HL-60 (cell line): ENCODE measurements around the gene PDSS2.

ENCODE experiments used
- DNase-seq, 2 experiments: peaks; one replicate each; pipeline ENCODE4 v3.0.0-alpha.2; 2010 to 2020; ENCODE audit warnings: low read depth in 1 of 2, low spot score in 1 of 2
- H3K27ac ChIP-seq: fragments of 250-450 bp; sonication (Bioruptor Pico); replicated peaks from 2 replicates; pipeline ENCODE4 v1.5.1; 2020; ENCODE audit warnings: mild to moderate bottlenecking, moderate library complexity
- H3K27me3 ChIP-seq: fragments of 250-450 bp; sonication (Bioruptor Pico); 2 replicates; pipeline ENCODE4 v1.5.1; 2021; ENCODE audit warnings: mild to moderate bottlenecking, moderate library complexity; ENCODE audit not compliant: insufficient read depth, poor library complexity, severe bottlenecking
- H3K4me3 ChIP-seq: replicated peaks from 2 replicates; pipeline ENCODE4 v1.5.1; 2011; ENCODE audit warnings: mild to moderate bottlenecking, control low read depth, low read length; ENCODE audit not compliant: insufficient read depth
- GABPA ChIP-seq: IDR thresholded peaks from 2 replicates; pipeline ENCODE4 v1.6.1; 2012; ENCODE audit warnings: low read depth
- POLR2AphosphoS5 ChIP-seq: IDR thresholded peaks from 2 replicates; pipeline ENCODE4 v1.6.1; 2012; ENCODE audit warnings: low read depth
- SPI1 ChIP-seq: IDR thresholded peaks from 2 replicates; pipeline ENCODE4 v1.6.1; 2012; ENCODE audit warnings: low read depth, mild to moderate bottlenecking, borderline replicate concordance
- TF ChIP-seq, protein P1 (sequence below): IDR thresholded peaks from one replicate; pipeline ENCODE4 v1.5.1; 2011; ENCODE audit warnings: low read length, control low read depth, inconsistent platforms; ENCODE audit not compliant: insufficient read depth
- TF ChIP-seq, protein P2 (sequence below): IDR thresholded peaks from 2 replicates; pipeline ENCODE4 v1.6.1; 2012; ENCODE audit warnings: low read depth; ENCODE audit not compliant: insufficient replicate concordance

Gene PDSS2

DNA sequence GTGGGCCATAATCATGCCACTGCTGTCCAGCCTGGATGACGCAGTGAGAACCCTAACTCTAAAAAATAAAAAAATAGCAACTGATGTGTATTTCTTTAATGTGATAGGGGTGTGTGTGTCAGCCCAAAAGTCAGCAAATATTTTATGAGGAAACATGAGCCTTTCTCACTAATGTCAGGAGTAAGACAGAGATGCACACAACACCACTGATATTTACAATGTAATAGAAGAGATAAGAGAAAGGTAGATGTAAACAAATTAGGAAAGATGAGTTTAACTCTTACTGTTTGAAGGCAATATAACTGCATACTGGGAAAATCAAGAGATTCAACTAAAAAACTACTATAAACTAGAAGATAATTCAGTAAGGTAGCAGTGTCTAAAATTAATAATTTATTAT is 244.0 kb downstream of the PDSS2 start:
- Histone ChIP-seq H3K27me3 (no peaks in the 10 kb centered on the region), H3K27ac (no peak overlapping the region), H3K4me3 (no peak overlapping the region)
- DNase-seq: no peak
- TF ChIP-seq SPI1 (no peak), POLR2AphosphoS5 (no peak)

GRCh38 chr6:107214655-107215054 is 244.7 kb downstream of the PDSS2 start:
- no peaks in the 10 kb centered on the region for H3K27me3 ChIP-seq
- DNase-seq: no peak
- TF ChIP-seq GABPA: no peak
- TF ChIP-seq SPI1: no peak
- TF ChIP-seq, protein P1, sequence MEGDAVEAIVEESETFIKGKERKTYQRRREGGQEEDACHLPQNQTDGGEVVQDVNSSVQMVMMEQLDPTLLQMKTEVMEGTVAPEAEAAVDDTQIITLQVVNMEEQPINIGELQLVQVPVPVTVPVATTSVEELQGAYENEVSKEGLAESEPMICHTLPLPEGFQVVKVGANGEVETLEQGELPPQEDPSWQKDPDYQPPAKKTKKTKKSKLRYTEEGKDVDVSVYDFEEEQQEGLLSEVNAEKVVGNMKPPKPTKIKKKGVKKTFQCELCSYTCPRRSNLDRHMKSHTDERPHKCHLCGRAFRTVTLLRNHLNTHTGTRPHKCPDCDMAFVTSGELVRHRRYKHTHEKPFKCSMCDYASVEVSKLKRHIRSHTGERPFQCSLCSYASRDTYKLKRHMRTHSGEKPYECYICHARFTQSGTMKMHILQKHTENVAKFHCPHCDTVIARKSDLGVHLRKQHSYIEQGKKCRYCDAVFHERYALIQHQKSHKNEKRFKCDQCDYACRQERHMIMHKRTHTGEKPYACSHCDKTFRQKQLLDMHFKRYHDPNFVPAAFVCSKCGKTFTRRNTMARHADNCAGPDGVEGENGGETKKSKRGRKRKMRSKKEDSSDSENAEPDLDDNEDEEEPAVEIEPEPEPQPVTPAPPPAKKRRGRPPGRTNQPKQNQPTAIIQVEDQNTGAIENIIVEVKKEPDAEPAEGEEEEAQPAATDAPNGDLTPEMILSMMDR: no peak
- TF ChIP-seq POLR2AphosphoS5: no peak
- TF ChIP-seq, protein P2, sequence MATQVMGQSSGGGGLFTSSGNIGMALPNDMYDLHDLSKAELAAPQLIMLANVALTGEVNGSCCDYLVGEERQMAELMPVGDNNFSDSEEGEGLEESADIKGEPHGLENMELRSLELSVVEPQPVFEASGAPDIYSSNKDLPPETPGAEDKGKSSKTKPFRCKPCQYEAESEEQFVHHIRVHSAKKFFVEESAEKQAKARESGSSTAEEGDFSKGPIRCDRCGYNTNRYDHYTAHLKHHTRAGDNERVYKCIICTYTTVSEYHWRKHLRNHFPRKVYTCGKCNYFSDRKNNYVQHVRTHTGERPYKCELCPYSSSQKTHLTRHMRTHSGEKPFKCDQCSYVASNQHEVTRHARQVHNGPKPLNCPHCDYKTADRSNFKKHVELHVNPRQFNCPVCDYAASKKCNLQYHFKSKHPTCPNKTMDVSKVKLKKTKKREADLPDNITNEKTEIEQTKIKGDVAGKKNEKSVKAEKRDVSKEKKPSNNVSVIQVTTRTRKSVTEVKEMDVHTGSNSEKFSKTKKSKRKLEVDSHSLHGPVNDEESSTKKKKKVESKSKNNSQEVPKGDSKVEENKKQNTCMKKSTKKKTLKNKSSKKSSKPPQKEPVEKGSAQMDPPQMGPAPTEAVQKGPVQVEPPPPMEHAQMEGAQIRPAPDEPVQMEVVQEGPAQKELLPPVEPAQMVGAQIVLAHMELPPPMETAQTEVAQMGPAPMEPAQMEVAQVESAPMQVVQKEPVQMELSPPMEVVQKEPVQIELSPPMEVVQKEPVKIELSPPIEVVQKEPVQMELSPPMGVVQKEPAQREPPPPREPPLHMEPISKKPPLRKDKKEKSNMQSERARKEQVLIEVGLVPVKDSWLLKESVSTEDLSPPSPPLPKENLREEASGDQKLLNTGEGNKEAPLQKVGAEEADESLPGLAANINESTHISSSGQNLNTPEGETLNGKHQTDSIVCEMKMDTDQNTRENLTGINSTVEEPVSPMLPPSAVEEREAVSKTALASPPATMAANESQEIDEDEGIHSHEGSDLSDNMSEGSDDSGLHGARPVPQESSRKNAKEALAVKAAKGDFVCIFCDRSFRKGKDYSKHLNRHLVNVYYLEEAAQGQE: no peak
- no peak overlapping the region for H3K4me3 ChIP-seq
- no peak overlapping the region for H3K27ac ChIP-seq

DNA sequence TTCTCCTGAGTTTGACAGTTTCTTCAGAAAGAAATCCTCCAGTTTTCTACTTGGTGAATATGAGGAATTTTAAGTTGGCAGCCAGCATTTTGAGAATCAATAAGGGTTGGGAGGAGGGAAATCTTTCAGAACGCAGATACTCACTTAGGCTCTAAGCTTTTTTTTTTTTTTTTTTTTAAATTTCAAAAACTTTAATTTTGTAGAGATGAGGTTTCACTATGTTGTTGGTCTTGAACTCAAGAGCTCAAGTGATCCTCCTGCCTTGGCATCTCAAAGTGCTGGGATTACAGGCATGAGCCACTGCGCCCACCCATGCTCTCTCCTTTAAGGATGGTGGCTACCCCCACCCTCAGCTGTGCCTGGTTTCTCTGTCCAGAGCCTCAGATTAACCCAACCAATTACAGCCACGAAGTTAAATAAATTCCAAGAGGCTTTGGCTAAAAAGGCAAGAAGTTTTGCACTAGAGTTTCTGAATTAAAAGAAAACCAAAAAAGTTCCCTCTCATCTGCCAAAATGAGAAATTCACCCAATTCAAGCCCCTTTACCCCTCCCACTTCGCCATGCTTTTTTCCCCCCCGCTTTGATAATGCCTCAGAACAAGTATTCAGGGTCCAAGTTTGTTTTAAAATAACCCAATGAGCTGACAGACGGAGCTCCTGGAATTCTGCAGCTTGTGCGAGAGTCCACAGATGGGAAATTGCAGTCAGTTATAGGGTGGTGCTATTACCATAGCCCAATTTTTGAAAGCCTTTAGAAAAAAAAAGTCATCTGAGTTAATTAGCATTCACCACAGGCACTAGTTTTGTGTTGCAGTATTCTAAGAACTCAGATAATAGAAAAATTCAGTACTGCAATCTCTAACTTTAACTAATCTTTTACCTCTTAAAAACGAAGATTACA is 249.7 kb downstream of the PDSS2 start:
- no peak for DNase-seq
- no peak overlapping the region for H3K27ac ChIP-seq
- no peaks in the 10 kb centered on the region for H3K27me3 ChIP-seq
- no peak overlapping the region for H3K4me3 ChIP-seq
- TF ChIP-seq SPI1: no peak
- no peak for TF ChIP-seq GABPA
- TF ChIP-seq, protein P1: no peak

DNA sequence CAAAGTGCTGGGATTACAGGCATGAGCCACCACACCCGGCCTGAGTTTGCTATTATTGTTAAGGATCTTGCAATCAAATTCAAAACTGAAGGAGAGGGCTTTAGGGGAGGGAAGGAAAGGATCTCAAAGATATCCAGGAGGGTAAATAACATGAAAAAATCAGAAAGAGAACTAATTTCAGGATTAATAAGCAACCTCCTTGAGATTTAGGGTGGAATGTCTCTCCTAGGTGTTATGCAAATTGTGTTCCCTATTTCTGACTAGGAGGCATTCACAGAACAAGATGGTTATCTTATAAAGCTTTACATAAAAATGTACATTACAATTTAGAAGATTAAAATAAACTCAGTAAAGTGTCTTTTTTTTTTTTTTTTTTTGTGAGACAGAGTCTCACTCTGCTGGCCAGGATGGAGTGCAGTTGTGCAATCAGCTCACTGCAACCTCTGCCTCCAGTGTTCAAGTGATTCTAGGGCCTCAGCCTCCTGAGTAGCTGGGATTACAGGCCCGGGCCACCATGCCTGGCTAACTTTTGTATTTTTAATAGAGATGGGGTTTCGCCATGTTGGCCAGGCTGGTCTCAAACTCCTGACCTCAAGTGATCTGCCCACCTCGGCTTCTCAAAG is 252.0 kb downstream of the PDSS2 start:
- Histone ChIP-seq H3K27ac (no peak overlapping the region), H3K27me3 (no peaks in the 10 kb centered on the region), H3K4me3 (no peak overlapping the region)
- TF ChIP-seq SPI1 (no peak), GABPA (no peak), POLR2AphosphoS5 (no peak)
- TF ChIP-seq, protein P2: no peak
- TF ChIP-seq, protein P1: no peak
- DNase-seq: no peak
